Ureter (tissue), 1 donor: ENCODE results near the gene POPDC2. TPM values are rescaled to one million over a fixed set of nuclear protein-coding genes. Genes with fewer than 3 reads are reported as not detected.

Experiments
- DNase-seq: peaks from one replicate; pipeline ENCODE4 v3.0.0-alpha.2; 2020; ENCODE audit warnings: low spot score
- total RNA-seq: library from RNA; stranded (reverse); gene quantifications from one replicate; pipeline ENCODE4 v1.2.4, GENCODE V29; 2023
- donor health status: DM: yes; HTN: yes; CAD: no.

POPDC2 gene
- total RNA-seq, 1 donor from 2014 or later = 13.9 TPM

DNA sequence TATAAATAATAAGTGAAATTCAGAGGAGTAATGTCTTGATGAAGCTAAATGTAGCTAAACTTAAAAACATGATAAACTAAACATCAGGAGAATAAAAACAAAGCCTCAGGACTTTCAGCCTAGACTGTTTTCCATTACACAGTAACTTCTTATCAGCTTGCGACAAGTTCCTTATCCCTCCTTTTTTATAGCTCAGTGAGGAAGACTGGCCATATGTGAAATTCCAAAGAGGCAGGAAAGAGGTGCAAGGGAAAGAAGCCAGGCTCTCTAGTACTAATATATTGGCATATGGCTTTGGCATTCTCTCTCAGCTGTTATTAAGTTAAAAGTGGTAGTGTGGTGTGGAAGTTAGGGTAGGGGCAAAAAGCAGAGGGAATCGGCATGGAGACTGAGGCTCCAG, 12.4 kb upstream of the POPDC2 start:
- no peak for DNase-seq

DNA sequence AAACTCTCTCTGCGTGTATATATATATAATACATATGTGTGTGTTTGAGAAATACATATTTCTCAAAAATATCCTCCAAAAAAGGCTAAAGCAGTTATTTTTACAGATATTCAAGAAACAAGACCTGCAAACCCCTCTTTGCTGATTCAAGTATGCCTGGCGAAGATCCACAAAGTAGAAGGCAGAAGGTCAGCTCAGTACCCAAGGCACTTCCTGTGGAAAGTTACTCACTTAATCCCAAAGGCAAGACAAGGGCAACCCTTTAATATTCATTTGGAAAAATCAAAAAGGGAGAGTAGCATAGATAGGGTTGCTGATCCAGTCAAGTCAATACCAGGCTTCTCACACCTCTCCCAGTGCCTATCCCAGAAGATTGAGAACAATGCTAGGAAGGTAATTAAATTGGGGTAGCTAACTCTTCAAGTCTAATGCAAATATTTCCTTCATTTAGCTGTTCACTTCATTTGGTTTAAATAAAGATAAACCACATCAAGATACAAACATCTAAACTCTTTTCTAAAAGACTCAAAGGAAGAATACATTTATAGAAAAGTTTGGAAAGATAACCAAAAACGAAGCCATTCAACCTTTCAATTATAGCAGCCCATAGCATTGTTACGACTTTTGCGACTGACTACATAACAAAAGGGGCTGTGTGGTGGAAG, 9.6 kb upstream of the POPDC2 start:
- no peak for DNase-seq

DNA sequence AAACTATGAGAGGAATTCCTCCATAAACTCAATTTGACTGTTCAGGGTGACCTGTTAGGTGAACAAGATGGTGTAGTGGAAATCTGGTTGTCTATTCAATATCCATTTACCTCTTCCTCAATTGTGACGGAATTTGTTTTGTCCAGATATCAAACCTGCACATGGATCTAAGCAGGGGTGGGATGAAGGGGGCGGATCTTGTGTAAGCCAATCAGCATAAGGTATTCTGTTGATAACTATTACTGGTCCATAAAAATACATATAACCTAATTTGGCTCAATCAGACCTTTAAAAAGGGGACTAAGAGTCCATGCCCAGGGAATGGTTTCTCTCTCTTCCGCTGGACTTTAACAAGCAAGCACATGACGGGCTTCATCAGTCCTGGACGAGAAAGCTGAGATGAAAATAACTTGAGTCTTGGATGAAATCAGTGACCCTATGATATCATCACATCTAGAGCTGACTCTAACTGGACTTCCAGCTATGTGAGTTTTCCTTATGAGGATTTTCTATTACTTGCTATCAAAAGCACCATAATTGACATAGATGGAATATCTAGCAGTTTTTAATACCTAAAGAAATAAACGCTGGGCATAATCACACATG, 5.7 kb upstream of the POPDC2 start:
- no peak for DNase-seq

DNA sequence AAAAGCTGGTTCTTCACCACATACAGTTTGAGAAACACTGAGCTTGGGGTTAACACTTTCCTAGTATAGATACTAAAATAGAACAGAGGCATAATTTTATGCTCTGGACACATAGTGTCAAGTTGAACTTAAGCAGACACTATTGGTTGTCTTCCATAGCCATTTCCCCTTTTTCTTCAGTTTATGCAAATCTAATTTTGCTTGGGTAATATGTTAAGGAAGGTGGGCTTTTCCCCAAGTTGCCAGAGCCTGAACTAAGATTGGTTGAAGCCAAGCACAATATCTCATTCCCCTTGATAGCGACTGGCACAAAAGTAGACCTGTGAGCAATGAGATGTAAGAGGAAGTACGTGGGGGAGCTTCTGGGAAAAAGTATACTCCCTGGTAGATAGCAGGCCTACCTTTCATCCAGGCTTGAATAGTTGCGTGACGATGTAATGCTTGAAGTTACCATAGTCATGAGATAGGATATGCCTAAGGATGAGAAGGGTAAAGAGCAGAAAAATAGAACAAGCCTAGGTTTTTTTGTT, 4.5 kb upstream of the POPDC2 start:
- no peak for DNase-seq

DNA sequence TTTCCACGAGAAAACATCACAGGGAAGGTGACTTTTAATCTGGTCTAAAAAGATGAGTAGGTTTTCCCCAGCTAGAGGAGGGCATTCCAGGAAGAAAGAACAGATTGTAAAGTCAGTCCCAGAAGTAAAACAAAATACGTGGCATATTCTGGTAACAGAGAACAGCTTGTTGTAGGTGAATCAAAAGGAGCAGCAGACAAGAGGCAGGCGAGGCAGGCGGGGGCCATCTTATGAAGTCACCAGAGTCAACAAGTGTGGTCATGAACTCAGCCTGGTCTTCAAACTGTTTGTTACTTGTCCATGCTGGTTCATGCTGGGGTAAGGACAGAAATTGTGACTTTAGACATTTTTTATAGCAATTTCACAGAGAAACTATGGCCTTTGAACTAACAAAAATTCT, 4.0 kb upstream of the POPDC2 start:
- no peak for DNase-seq

DNA sequence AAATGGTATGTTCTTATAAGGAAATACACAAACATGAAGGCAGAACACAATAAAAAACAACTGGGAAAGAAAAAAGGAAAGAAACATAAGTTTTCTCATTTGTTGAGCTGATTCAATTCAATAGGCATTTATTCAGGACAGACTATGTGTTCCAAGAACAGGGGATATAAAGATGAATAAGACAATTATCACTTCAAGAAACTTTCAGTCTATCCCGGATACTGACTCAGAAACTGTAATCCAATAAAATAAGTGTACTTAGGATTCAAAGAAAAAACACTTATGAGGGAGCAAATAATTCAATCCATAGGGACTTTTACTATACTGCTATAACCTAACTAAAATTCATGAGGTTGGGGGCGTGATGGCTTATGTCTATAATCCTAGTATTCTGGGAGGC, 3.5 kb upstream of the POPDC2 start:
- DNase-seq = no peak

DNA sequence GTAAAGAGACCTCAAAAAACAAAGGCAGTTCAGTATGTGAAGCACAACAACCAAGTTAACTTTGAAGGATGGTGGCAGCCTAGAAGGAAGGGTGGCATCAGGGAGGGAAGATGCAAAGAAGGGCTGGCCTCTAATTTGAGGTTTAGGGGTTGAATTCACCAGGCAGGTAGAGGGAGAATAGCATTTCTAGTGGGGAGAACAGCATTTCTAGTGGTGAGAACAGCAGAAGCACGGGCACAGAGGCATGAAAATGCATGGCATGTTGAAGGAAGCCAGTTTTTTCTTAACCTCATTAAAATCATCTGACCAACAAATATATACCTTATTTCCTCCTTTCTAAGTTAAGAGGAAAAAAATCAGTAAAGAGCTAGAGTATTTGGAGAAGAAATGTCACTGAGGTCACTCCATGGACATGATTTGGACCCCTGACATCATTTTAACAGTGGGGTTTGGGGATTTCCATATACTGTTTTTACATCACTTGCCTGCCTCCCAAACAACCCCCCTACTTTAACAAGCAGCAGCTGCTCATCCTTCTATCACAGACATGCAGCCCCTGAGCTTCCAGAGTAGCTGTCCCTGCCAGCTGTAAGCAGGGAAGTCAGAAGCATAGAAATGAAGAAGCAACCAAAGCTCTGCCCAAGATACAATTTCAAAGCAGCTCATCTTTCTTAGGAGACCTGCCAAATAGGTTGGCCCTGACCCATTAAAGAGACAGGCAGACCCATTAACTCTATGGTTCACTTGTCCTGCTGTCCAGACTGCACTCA, 2.4 kb upstream of the POPDC2 start:
- no peak for DNase-seq

DNA sequence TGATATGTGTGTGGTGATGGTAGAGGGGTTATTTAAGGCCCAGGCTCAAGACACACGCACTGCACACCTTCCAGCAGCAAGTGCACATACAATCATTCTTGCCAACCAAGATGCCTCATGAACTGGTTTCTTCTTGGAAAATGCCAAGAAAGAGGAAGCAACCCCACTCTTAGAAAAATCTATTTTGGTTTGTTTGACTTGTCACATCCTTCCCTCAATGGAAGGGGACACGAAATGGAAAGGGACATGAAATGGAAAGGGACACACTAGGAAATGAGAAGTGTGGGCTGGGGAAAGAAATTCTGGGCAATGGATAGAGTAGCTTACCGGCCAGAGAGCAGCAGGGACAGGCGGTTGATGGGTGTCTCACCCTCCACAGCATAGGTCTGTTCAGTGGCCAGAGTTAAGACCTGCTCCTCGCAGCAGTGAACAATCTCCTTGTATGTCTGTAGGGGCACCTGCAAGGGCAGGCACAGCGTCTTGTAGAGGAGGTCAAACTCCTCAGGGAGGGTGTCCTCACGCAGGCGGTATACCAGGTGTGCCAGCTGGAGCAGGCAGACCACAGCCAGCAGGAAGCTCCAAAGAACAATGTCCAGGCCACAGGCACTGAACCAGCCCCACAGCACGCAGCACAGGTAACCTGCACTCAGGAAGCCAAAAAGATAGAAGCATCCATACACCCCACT, 640 bp downstream of the POPDC2 start:
- no peak for DNase-seq

DNA sequence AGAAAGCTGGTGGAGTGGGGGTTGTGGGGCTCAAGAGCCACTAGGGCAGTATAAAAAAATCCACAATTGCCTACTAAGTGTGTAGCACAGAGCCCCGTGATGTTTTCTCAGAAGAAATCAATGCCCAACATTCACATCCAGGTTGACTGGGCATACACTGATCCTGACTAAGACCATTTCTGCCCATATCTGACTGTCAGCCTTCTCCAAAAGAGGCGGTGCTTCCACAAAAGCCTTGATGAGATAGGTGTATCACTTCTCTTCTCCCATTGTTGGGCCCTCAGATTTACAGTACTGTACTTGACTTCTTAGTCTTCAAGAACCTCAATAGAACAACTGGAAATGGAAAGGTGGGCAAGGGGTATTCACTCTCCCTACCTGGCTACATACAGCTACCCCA, 1.4 kb downstream of the POPDC2 start:
- DNase-seq = no peak

DNA sequence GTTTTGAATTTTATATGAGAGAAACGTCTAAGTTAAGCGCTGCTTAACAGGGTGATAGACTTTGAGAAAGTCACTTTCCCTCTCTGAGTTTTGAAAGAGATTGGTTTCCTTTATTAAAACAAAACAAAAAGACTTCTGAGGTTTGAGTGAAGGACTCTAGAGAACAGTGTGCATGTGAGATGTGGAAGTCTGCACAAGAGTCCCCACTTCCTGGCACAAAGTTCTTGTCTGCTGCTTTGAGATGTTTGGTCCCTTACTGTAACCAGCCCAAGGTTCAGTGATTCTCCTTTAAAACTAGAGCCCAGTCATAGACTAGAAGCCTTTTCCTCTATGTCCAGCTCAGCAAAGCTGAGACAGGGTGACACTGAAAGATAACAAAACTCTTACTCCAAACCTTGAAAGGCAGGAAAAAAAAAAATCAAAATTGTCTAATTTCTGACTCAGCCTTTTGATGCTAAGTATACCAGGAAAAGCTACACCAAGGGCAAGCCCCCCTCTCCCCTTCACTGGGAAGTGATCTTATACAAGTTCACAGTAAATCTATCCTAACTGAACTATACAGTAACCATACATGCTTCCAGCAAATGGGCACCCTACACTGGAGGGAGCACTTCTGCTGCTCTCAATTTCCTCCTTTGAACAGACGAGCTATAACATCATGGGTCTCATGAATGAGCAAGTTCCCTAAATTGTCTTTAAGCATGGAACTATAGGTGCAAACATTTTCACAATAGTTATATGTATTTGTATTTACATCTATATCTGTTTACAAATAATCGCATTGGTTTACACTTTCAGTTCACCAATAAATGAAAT, 2.3 kb downstream of the POPDC2 start:
- no peak for DNase-seq

DNA sequence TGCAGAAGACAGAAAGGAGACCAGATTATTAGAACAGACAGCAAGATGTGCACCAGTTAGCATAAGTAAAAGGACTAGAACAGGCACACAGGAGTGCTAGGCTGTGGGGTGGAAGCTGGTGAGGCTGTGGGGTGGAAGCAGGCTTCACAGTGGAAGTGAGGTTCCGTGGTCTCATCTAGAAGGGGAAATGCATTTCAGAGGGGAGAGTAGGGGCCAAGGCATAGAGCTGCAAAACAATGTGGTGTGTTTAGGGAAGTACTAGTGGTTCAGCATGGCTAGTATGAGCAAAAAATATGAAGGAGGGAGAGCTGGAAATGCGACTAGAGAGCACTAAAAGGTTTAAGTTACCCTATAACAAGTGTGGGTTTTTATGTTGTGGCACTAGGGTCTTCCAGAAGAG, 6.5 kb downstream of the POPDC2 start:
- no peak for DNase-seq

DNA sequence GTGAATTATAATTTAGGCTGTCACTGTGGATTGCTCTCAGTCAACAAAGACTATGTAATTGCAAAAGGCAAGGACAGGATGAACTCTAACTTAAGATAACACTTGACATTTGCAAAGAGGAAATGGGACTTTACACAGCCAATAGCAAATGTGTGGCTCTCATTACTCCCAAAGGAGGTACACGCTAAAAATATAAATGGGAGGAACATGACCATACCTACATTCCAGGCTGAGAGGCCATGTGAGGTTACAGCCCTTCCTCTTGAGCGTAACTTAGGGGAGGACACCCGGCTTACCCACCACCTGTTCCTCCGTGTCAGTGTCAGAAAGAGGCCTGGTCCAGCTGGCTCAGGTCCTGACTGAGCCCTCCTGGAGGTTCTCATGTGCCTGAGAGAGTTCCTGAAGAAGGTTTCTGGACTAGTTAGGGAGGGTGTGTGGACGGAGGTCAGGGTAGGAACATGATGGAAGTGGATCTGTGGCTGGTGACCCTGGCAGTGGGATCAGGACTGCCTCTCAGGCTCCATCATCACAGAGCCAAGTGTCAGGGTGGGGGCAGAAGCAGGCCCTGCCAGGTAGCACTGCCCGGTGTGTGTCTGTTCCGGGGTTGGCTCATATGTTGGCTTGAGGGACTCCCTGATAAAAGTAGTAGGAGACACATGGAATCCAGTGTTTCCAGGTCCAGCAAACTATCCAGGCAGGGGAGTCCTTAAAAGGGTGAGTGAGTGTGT, 7.9 kb downstream of the POPDC2 start:
- DNase-seq = no peak

DNA sequence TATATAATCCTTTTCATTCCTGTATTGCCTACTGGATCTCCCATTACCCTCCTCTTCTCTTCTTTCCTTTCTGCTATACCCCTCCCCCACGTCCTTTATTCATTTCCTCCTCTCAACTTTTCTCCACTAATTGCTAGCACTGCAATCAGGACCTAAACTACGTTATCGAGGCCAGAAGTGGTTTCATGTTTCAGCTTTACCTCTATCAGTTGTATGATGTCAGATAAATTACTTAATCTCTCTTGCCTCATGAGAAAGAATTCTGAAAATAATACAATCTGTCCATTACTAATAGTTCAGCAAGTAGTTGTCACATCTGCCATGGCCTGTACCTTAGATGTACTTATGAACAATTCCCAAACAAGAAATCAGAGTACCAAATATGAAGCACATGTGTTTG, 10.6 kb downstream of the POPDC2 start:
- no peak for DNase-seq

DNA sequence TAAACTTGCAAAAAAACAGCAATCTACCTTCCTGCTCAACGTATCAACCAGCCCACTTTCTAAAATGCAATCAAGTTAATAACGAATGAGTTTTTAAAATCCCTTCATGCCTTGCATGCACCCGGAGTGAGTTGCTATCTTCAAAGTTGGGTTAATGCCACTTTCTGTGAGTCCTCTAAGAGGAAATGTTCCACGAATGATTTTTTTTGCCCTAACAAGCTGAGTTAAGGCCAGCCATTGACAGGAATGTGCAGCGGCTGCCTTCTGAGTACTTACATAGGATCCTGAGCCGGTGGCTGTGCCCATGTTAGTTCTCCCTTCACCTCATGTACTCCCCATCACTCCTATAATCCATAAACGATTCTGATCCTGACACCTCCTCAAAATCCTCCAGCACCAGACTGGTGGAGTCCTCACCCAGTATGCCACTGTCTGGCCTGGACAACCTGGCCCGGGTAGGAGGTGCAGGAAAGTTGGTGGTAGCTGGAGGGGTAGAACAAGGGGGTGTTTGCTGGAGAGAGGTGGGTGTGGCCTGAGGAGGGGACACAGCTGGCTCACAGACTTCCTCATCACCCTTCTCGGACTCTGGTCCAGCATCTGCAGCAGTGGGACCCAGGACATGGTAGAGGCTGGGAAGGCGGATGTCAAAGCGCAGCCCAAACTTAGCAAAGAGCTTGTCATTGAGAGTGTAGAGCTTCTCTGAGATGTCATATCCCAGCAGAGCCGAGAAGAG, 12.4 kb downstream of the POPDC2 start:
- DNase-seq = no peak

DNA sequence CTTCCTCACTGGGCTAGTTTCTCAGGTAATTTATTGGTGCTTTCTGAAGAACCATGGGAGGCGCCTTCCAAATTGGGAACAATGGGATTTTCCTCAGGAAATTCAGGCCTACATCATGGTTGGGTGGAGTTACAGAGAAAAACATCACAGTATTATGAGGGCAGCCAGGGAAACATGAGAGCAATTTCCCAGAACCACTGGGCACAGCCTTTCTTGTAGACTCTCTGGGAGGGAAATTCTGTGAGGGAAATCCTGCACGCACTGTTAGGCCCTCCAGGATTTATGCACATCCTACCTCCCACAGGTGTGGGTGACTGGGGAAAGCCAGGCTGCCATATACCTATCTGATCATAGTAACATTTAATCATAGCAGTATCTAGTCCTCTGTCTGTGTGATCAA, 13.2 kb downstream of the POPDC2 start:
- DNase-seq = no peak

DNA sequence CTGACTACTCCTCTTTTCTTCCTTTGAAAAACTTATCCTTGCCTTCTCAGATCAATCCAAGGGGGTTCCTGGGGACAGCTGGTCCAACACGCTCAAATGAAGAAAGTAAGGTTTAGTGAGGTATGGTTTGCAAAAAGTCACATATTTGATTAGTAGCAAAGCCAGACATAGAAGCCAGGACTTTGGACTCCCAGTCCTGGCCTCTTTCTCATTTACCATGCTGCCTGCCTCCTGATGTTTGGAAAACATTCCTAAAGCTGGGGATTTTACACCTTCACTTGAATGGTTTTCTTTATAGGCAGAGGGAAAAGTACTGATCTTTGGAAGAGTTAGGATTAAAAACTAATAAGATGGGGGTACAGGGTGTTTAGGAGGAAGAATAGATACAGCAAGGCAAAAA, 14.6 kb downstream of the POPDC2 start:
- DNase-seq = no peak

DNA sequence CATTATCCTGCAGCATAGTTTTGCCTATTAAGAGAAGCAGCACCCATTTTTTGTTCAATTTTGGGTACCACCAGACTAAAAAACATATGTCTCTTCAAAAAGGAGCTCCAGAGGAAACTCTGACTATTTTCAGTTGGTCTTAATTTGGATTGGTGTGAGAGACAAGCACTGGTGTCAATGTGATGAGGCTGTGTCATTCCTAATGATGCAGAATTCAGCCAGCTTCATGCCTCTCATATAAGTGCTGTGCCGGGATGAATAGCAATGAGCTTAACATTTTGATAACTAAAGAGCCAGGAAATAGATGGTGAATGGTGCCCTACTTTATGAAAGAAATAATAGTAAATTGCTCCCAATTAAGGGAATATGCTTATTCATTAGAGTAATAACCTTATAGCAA, 15.9 kb downstream of the POPDC2 start:
- DNase-seq = no peak

DNA sequence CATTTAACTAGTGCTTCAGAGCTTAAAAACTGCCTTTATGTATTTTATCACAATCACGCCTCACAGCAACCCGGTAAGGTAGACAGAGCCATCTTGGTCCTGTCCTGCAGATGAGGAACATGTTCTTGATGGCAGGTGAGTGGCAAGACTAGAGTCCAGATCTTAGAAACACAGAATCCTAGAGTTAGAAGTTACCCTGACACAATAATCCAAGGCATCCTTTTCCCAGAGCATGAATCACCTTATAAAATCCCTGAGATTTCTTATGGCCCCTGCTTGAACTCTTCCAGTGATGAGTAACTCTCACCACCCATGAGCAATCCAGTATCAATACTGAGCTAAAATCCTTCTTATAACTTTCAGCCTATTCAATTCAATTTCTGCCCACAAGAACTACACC, 16.9 kb downstream of the POPDC2 start:
- DNase-seq = no peak

DNA sequence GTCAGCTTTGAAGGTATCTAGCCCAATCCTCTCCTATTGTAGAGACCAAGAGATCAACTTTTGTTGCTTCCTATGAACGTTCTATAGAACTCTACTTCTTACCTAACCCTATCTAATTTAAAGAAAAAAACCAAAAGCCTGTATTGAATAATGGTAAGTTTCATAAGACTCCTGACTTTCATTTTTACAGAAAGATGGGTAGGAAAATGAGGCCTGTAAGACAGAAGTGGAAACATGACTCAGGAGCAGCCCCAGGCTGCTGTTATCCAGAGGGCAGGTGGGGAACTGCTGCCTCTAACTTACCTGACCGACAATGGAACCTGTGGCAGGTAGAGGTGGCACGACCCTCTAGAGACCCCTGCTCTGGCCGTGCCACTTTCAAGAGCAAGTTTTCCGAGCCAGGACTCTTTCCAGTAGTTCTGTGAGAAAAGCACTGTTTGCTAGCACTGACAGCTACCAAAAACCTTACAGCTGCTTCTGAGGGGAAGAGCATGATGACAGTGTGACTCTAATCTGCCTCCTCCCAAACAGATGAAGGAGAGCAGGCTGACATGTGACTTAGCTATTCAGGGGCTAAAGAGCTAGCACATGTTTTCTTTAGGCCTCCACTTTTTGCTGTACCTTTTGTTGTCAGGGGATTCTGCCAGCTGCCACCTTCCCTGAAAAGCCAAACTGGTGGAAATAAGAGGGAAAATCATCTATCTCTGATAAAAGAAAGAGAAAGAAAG, 17.5 kb downstream of the POPDC2 start:
- DNase-seq = no peak
